Ishikawa (cell line): Measurements from ENCODE around the gene PROM1.

ENCODE experiments used
- CEBPB ChIP-seq: IDR thresholded peaks from 2 replicates; pipeline ENCODE4 v1.6.1; 2012
- CREB1 ChIP-seq: IDR thresholded peaks from 2 replicates; pipeline ENCODE4 v1.6.1; 2012; ENCODE audit warnings: low read depth
- EGR1 ChIP-seq: IDR thresholded peaks from 2 replicates; pipeline ENCODE4 v1.6.1; 2012
- NFIC ChIP-seq: IDR thresholded peaks from 2 replicates; pipeline ENCODE4 v1.6.1; 2012
- RAD21 ChIP-seq: IDR thresholded peaks from 2 replicates; pipeline ENCODE4 v1.6.1; 2012; ENCODE audit warnings: low read depth
- REST ChIP-seq: IDR thresholded peaks from 2 replicates; pipeline ENCODE4 v1.6.1; 2012; ENCODE audit warnings: low read depth, mild to moderate bottlenecking
- TCF12 ChIP-seq: IDR thresholded peaks from 2 replicates; pipeline ENCODE4 v1.6.1; 2012; ENCODE audit warnings: low read depth
- TEAD4 ChIP-seq: IDR thresholded peaks from 2 replicates; pipeline ENCODE4 v1.6.1; 2012
- USF1 ChIP-seq: IDR thresholded peaks from 2 replicates; pipeline ENCODE4 v1.6.1; 2012
- YY1 ChIP-seq: IDR thresholded peaks from 2 replicates; pipeline ENCODE4 v1.6.1; 2012; ENCODE audit warnings: low read depth

- TF ChIP-seq NFIC, result no peak
- TF ChIP-seq EGR1, result no peak
- TF ChIP-seq YY1, result no peak
- no peak for TF ChIP-seq USF1
- no peak for TF ChIP-seq REST
- no peak for TF ChIP-seq TCF12
- no peak for TF ChIP-seq CEBPB
- TF ChIP-seq CREB1, result no peak
- TF ChIP-seq RAD21, result no peak
- TF ChIP-seq TEAD4, result no peak
These were observed 42.0 kb upstream of the PROM1 start for GRCh38 chr4:16125571-16126445.
